Measurements from ENCODE around the gene BCL3. TPM values are rescaled to one million over a fixed set of nuclear protein-coding genes. Genes with fewer than 3 reads are reported as not detected.

BCL3 gene
- total and polyA plus RNA-seq, 2 experiments from 2014 or later: 1.4 to 4.1 TPM

- H3K27me3 Mint-ChIP-seq (ENCODE audit: insufficient read depth, low read depth, poor library complexity): peaks cover 27% of the 10 kb centered on the region
- no peaks in the 10 kb centered on the region; the same call in 2 of the 3 replicates for H3K9me3 Mint-ChIP-seq
- Histone ChIP-seq H3K4me2 (no peak overlapping the region), H3K27ac (ENCODE audit: low read depth) (peak overlapping the region; percentile 81), H3K79me2 (replicated peaks; ENCODE audit: insufficient read depth) (no peaks in the 10 kb centered on the region), H3F3A (replicated peaks; ENCODE audit: low read depth) (peaks cover 14% of the 10 kb centered on the region; the same call in 1 of the 2 replicates), H3K9me2 (ENCODE audit: insufficient read depth) (no peaks in the 10 kb centered on the region), H3K4me3 (no peak overlapping the region), H2AFZ (no peak overlapping the region), H3K27me3 (ENCODE audit: insufficient read depth) (peaks cover 36% of the 10 kb centered on the region), H4K20me1 (replicated peaks; ENCODE audit: insufficient read depth) (no peaks in the 10 kb centered on the region), H3K36me3 (ENCODE audit: insufficient read depth) (no peaks in the 10 kb centered on the region), H3K4me1 (ENCODE audit: insufficient read depth) (peaks cover 24% of the 10 kb centered on the region)
- peaks cover 42% of the 10 kb centered on the region for H3K36me3 Mint-ChIP-seq (ENCODE audit: low read depth)
- ATAC-seq: peak; percentile 97
- no peak overlapping the region for H3K27ac Mint-ChIP-seq
- H3K4me3 Mint-ChIP-seq: no peak overlapping the region
- DNase-seq (ENCODE audit: low spot score): peak; percentile 96
- H3K4me1 Mint-ChIP-seq: peaks cover 21% of the 10 kb centered on the region
- TF ChIP-seq EZH2 (IDR thresholded peaks at IDR 0.05; ENCODE audit: low read depth, unreplicated experiment): no peak
- TF ChIP-seq, protein P1, sequence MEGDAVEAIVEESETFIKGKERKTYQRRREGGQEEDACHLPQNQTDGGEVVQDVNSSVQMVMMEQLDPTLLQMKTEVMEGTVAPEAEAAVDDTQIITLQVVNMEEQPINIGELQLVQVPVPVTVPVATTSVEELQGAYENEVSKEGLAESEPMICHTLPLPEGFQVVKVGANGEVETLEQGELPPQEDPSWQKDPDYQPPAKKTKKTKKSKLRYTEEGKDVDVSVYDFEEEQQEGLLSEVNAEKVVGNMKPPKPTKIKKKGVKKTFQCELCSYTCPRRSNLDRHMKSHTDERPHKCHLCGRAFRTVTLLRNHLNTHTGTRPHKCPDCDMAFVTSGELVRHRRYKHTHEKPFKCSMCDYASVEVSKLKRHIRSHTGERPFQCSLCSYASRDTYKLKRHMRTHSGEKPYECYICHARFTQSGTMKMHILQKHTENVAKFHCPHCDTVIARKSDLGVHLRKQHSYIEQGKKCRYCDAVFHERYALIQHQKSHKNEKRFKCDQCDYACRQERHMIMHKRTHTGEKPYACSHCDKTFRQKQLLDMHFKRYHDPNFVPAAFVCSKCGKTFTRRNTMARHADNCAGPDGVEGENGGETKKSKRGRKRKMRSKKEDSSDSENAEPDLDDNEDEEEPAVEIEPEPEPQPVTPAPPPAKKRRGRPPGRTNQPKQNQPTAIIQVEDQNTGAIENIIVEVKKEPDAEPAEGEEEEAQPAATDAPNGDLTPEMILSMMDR (conservative IDR thresholded peaks at IDR 0.05; ENCODE audit: low read depth in 2 of 2): peak; percentile 91 to 99
Observed at GRCh38 chr19:44800461-44800860, 52.0 kb downstream of the BCL3 start.

- ATAC-seq: no peak
- Histone ChIP-seq H3K4me2 (no peak overlapping the region), H2AFZ (no peak overlapping the region), H3K27ac (ENCODE audit: low read depth) (no peak overlapping the region), H3K4me3 (no peak overlapping the region), H3K4me1 (ENCODE audit: insufficient read depth) (peaks cover 28% of the 10 kb centered on the region), H4K20me1 (replicated peaks; ENCODE audit: insufficient read depth) (no peaks in the 10 kb centered on the region), H3K27me3 (ENCODE audit: insufficient read depth) (peaks cover 52% of the 10 kb centered on the region), H3K36me3 (ENCODE audit: insufficient read depth) (no peaks in the 10 kb centered on the region), H3K79me2 (replicated peaks; ENCODE audit: insufficient read depth) (no peaks in the 10 kb centered on the region), H3F3A (replicated peaks; ENCODE audit: low read depth) (peaks cover 13% of the 10 kb centered on the region; the same call in 1 of the 2 replicates), H3K9me2 (ENCODE audit: insufficient read depth) (no peaks in the 10 kb centered on the region)
- peaks cover 38% of the 10 kb centered on the region for H3K27me3 Mint-ChIP-seq (ENCODE audit: insufficient read depth, low read depth, poor library complexity)
- DNase-seq (ENCODE audit: low spot score): no peak
- no peak overlapping the region for H3K27ac Mint-ChIP-seq
- no peaks in the 10 kb centered on the region; the same call in 2 of the 3 replicates for H3K9me3 Mint-ChIP-seq
- no peak overlapping the region; the same call in 2 of the 3 replicates for H3K4me3 Mint-ChIP-seq
- peaks cover 14% of the 10 kb centered on the region for H3K36me3 Mint-ChIP-seq (ENCODE audit: low read depth)
- peaks cover 29% of the 10 kb centered on the region for H3K4me1 Mint-ChIP-seq
- TF ChIP-seq EZH2phosphoT487 (IDR thresholded peaks at IDR 0.05; ENCODE audit: unreplicated experiment) (no peak), JUNB (IDR thresholded peaks at IDR 0.05; ENCODE audit: unreplicated experiment) (no peak), CREB1 (CRISPR knock-in tag; IDR thresholded peaks at IDR 0.05; ENCODE audit: low read depth) (no peak), ZNF331 (CRISPR knock-in tag; IDR thresholded peaks at IDR 0.05; ENCODE audit: low read depth) (no peak), ZNF114 (CRISPR knock-in tag; IDR thresholded peaks at IDR 0.05) (no peak)
Observed at GRCh38 chr19:44803442-44804428, 55.2 kb downstream of the BCL3 start.

Data from GM23338 (cell line).